K562 (cell line): ENCODE measurements around the gene DAB1. TPM values are rescaled to one million over a fixed set of nuclear protein-coding genes. Genes with fewer than 3 reads are reported as not detected.

Source experiments
- ATAC-seq: fragments of 200-7000 bp; cut with Tn5 transposase; 3 replicates; pipeline ENCODE4 v1.9.1; 2020; ENCODE audit warnings: moderate library complexity
- BruUV-seq: library from RNA; stranded (reverse); fragments of 400-500 nt; replicated peaks from 2 replicates; lab custom pipeline; 2021; lab: Mats Ljungman, UMichigan
- CTCF ChIA-PET: fragments of 300-600 bp; formaldehyde crosslinking; extraction: SDS; loops from one replicate; lab custom pipeline; 2021; ENCODE audit warnings: low intra/inter-chr PET ratio; lab: Yijun Ruan, JAX
- POLR2A ChIA-PET: fragments of 300-600, 350-650 bp; sonication (Branson Sonifier 250); formaldehyde crosslinking; extraction: SDS; loops from one replicate; lab custom pipeline; 2021; ENCODE audit warnings: antibody characterized with exemption, inconsistent platforms; lab: Yijun Ruan, JAX
- DNase-seq, 4 experiments: peaks; one replicate each; pipeline versions ENCODE4 v3.0.0 to v3.0.0-alpha.2; 2011 to 2018; ENCODE audit warnings: low spot score in 3 of 4, mixed read lengths in 3 of 4; ENCODE audit errors: extremely low read depth in 1 of 4
- FAIRE-seq: peaks from 2 replicates; lab custom pipeline; 2011; peaks lifted over from hg19 to GRCh38; lab: Jason Lieb, UNC
- H2AFZ ChIP-seq: 2 replicates; pipeline ENCODE4 v1.6.0; 2011; ENCODE audit warnings: low read depth, low read length, control low read depth, inconsistent platforms
- H3K27ac ChIP-seq: fragments of 200-600 bp; 3 replicates; pipeline ENCODE4 v1.8.0; 2011; ENCODE audit warnings: low read depth, mild to moderate bottlenecking, control low read depth, inconsistent platforms, low read length, moderate library complexity, mixed read lengths; ENCODE audit errors: extremely low read depth
- H3K27me3 ChIP-seq, 2 experiments: fragments of 300-600 bp in 1 of 2; 2 replicates in 1 of 2; 3 replicates in 1 of 2; pipeline versions ENCODE4 v1.6.0 to v1.8.0; 2011; ENCODE audit warnings: inconsistent platforms in 2 of 2, low read length in 2 of 2, mild to moderate bottlenecking in 1 of 2, mixed read lengths in 1 of 2, moderate library complexity in 1 of 2; ENCODE audit not compliant: control insufficient read depth in 2 of 2, insufficient read depth in 2 of 2
- H3K36me3 ChIP-seq: fragments of 300-600 bp; 3 replicates; pipeline ENCODE4 v1.8.0; 2011; ENCODE audit warnings: mild to moderate bottlenecking, low read length, inconsistent platforms; ENCODE audit not compliant: control insufficient read depth, insufficient read depth
- H3K4me1 ChIP-seq, 2 experiments: fragments of 200-600 bp in 1 of 2; replicated peaks in 1 of 2; 2 replicates in 1 of 2; 3 replicates in 1 of 2; pipeline versions ENCODE4 v1.5.1 to v1.8.0; 2011; ENCODE audit warnings: inconsistent platforms in 2 of 2, low read length in 2 of 2, mild to moderate bottlenecking in 1 of 2, mixed read lengths in 1 of 2, moderate library complexity in 1 of 2; ENCODE audit not compliant: control insufficient read depth in 2 of 2, insufficient read depth in 2 of 2
- H3K4me2 ChIP-seq: 2 replicates; pipeline ENCODE4 v1.6.1; 2011; ENCODE audit warnings: low read length, control low read depth, inconsistent platforms, mixed read lengths; ENCODE audit not compliant: insufficient read depth
- H3K4me3 ChIP-seq: fragments of 200-600 bp; sonication (generic), shearing (Covaris generic); 2 replicates; pipeline ENCODE4 v1.5.1; 2016; ENCODE audit warnings: control low read depth, inconsistent platforms
- H3K79me2 ChIP-seq: fragments of 200-600 bp; 3 replicates; pipeline ENCODE4 v1.8.0; 2011; ENCODE audit warnings: low read length, inconsistent platforms; ENCODE audit not compliant: control insufficient read depth, insufficient read depth
- H3K9ac ChIP-seq, 2 experiments: 2 replicates each; pipeline versions ENCODE4 v1.6.0 to v1.6.1; 2011; ENCODE audit warnings: low read depth in 2 of 2, low read length in 2 of 2, control low read depth in 1 of 2, inconsistent platforms in 1 of 2, mild to moderate bottlenecking in 1 of 2, mixed read lengths in 1 of 2; ENCODE audit not compliant: insufficient read depth in 1 of 2
- H3K9me1 ChIP-seq: one replicate; pipeline ENCODE4 v1.6.0; 2011; ENCODE audit warnings: inconsistent platforms, mild to moderate bottlenecking, low read length, moderate library complexity; ENCODE audit not compliant: control insufficient read depth, insufficient read depth
- H3K9me3 ChIP-seq: replicated peaks from 2 replicates; pipeline ENCODE4 v1.5.1; 2011; ENCODE audit warnings: low read depth, low read length, inconsistent platforms; ENCODE audit not compliant: control insufficient read depth, insufficient read depth
- H4K20me1 ChIP-seq: replicated peaks from 2 replicates; pipeline ENCODE4 v1.6.1; 2011; ENCODE audit warnings: low read length, inconsistent platforms, mixed read lengths; ENCODE audit not compliant: control insufficient read depth, insufficient read depth
- BHLHE40 ChIP-seq: IDR thresholded peaks from 2 replicates; pipeline ENCODE4 v1.6.1; 2011; ENCODE audit warnings: low read length, improper control_type of control experiment
- DIDO1 ChIP-seq: fragments of 450-650 bp; IDR thresholded peaks from 2 replicates; pipeline ENCODE4 v1.6.1; 2016; ENCODE audit warnings: low read depth, missing biosample characterization, missing genetic modification characterization
- FIP1L1 ChIP-seq: fragments of 200-400 bp; formaldehyde crosslinking; IDR thresholded peaks from 2 replicates; pipeline ENCODE4 v1.6.1; 2018; ENCODE audit warnings: mild to moderate bottlenecking, low read depth, low read length; ENCODE audit not compliant: poor library complexity, severe bottlenecking
- HNRNPH1 ChIP-seq: fragments of 200-400 bp; formaldehyde crosslinking; optimal IDR thresholded peaks from 2 replicates; pipeline ENCODE3; 2017; ENCODE audit warnings: low read depth, mild to moderate bottlenecking, low read length, moderate library complexity
- MCM2 ChIP-seq: fragments of 450-650 bp; IDR thresholded peaks from 2 replicates; pipeline ENCODE4 v1.6.1; 2017; ENCODE audit warnings: low read depth, mild to moderate bottlenecking
- MCM3 ChIP-seq: fragments of 450-650 bp; IDR thresholded peaks from 2 replicates; pipeline ENCODE4 v1.6.1; 2016
- PATZ1 ChIP-seq: fragments of 250-450 bp; sonication (Bioruptor Pico); IDR thresholded peaks from 2 replicates; pipeline ENCODE4 v1.5.0; 2020; ENCODE audit warnings: mild to moderate bottlenecking, borderline replicate concordance
- PURB ChIP-seq: sonication (generic); formaldehyde crosslinking; IDR thresholded peaks from 2 replicates; pipeline ENCODE4 v1.9.0; 2021; ENCODE audit warnings: low read depth, mild to moderate bottlenecking, missing genetic modification reagents
- RBM14 ChIP-seq: fragments of 200-400 bp; formaldehyde crosslinking; IDR thresholded peaks from 2 replicates; pipeline ENCODE4 v1.6.1; 2018; ENCODE audit warnings: low read depth, mild to moderate bottlenecking, low read length, moderate library complexity, borderline replicate concordance; ENCODE audit not compliant: insufficient read depth
- RUNX1 ChIP-seq: sonication (generic); IDR thresholded peaks from 2 replicates; pipeline ENCODE4 v1.6.1; 2016; ENCODE audit warnings: antibody characterized with exemption, low read depth
- WHSC1 ChIP-seq: IDR thresholded peaks from one replicate; pipeline ENCODE4 v1.6.1; 2012; ENCODE audit warnings: low read length, control low read depth, inconsistent platforms
- WGBS: fragments of 100-300 bp; shearing (Covaris generic); methylation state at CpG from one replicate; pipeline ENCODE4 v1.1.6; 2016; ENCODE audit warnings: low coverage, mixed read lengths; ENCODE audit not compliant: insufficient coverage; ENCODE audit errors: missing lambda C conversion rate; 5-methylcytosine and 5-hydroxymethylcytosine counted together
- in situ Hi-C: fragments of 300-500 bp; cut with MboI; formaldehyde crosslinking; loops from 4 replicates; pipeline ENCODE4 v1.15.0; 2018; ENCODE audit warnings: inconsistent platforms, mixed read lengths
- intact Hi-C: fragments of 100-400 bp; cut with micrococcal nuclease; formaldehyde crosslinking; loops from 2 replicates; pipeline ENCODE4 v1.14.2; 2022
- polyA plus RNA-seq, 8 experiments: library from polyadenylated mRNA; depleted of rRNA in 4 of 8; stranded (reverse) in 5 of 8; unstranded in 3 of 8; fragments of >200 nt; fragmentation: Nextera tagmentation in 2 of 8; fragmentation: Illumina TruSeq in 1 of 8; extraction: Ambion mirVana in 2 of 8; extraction: Trizol in 1 of 8; gene quantifications; 2 replicates each; pipeline versions ENCODE4 v1.2.1 to v1.2.3, GENCODE V29; 2011 to 2014; ENCODE audit warnings: inconsistent platforms in 1 of 8, missing spikeins in 1 of 8
- total RNA-seq, 7 experiments: library from RNA; depleted of rRNA in 6 of 7; stranded (reverse); fragments of >200 nt in 6 of 7; fragmentation: Illumina TruSeq in 2 of 7; extraction: Trizol in 2 of 7; gene quantifications; 2 replicates each; pipeline versions ENCODE4 v1.2.1 to v1.2.3, GENCODE V29; 2011 to 2021; ENCODE audit warnings: low replicate concordance in 1 of 7
- TF ChIP-seq, protein P1 (sequence below): fragments of 450-650 bp; conservative IDR thresholded peaks from 2 replicates; pipeline ENCODE4 v1.6.1; 2016; ENCODE audit warnings: missing genetic modification characterization, low read depth, mild to moderate bottlenecking, control low read depth, missing compliant biosample characterization
- TF ChIP-seq, protein P2 (sequence below): fragments of 450-650 bp; formaldehyde crosslinking; IDR thresholded peaks from 2 replicates; pipeline ENCODE4 v1.4.0; 2022; ENCODE audit warnings: mild to moderate bottlenecking, moderate library complexity

The DAB1 gene
- total and polyA plus RNA-seq, 9 of the 15 experiments (the other 6 are each of a cell fraction or from before 2014, with no cell fraction given), result not detected

GRCh38 chr1:57403201-57403600, 20.7 kb downstream of the DAB1 start:
- no peaks in the 10 kb centered on the region for H3K27me3 ChIP-seq

More at GRCh38 chr1:57403201-57403600, 20.7 kb downstream of the DAB1 start:
- H3K9ac ChIP-seq, result no peak overlapping the region
- CTCF ChIA-PET, result no interaction called here
- H3K4me3 ChIP-seq, result no peak overlapping the region
- intact Hi-C loops, result no loop called here
- DNase-seq, result no peak
- 0% methylated on average over 1 of the region's 1 CpG for WGBS
- H3K79me2 ChIP-seq, result no peaks in the 10 kb centered on the region
- no peak for ATAC-seq
- TF ChIP-seq MCM3 (no peak), PATZ1 (no peak), BHLHE40 (no peak), MCM2 (no peak), HNRNPH1 (no peak), DIDO1 (tag) (no peak), FIP1L1 (no peak), RBM14 (no peak), RUNX1 (no peak), PURB (CRISPR knock-in tag) (no peak), WHSC1 (no peak)
- TF ChIP-seq, protein P1, sequence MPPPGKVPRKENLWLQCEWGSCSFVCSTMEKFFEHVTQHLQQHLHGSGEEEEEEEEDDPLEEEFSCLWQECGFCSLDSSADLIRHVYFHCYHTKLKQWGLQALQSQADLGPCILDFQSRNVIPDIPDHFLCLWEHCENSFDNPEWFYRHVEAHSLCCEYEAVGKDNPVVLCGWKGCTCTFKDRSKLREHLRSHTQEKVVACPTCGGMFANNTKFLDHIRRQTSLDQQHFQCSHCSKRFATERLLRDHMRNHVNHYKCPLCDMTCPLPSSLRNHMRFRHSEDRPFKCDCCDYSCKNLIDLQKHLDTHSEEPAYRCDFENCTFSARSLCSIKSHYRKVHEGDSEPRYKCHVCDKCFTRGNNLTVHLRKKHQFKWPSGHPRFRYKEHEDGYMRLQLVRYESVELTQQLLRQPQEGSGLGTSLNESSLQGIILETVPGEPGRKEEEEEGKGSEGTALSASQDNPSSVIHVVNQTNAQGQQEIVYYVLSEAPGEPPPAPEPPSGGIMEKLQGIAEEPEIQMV (tag), result no peak
- TF ChIP-seq, protein P2, sequence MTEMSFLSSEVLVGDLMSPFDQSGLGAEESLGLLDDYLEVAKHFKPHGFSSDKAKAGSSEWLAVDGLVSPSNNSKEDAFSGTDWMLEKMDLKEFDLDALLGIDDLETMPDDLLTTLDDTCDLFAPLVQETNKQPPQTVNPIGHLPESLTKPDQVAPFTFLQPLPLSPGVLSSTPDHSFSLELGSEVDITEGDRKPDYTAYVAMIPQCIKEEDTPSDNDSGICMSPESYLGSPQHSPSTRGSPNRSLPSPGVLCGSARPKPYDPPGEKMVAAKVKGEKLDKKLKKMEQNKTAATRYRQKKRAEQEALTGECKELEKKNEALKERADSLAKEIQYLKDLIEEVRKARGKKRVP (CRISPR knock-in tag), result no peak
- TF ChIP-seq, all 486 proteins: peak for 0
- in situ Hi-C loops, result no loop called here
- Histone ChIP-seq H2AFZ (no peak overlapping the region), H3K36me3 (no peaks in the 10 kb centered on the region), H3K27ac (no peak overlapping the region), H4K20me1 (no peaks in the 10 kb centered on the region), H3K9me3 (no peaks in the 10 kb centered on the region), H3K4me2 (no peak overlapping the region), H3K4me1 (no peaks in the 10 kb centered on the region), H3K9me1 (no peaks in the 10 kb centered on the region)
- no TSS peak for BruUV-seq
- no peak for FAIRE-seq
- POLR2A ChIA-PET, result no interaction called here
